Neural crest cell (in vitro differentiated cells): Measurements from ENCODE around the gene PLA2G4A. TPM values are rescaled to one million over a fixed set of nuclear protein-coding genes. Genes with fewer than 3 reads are reported as not detected.

Source experiments
- DNase-seq: peaks from one replicate; pipeline ENCODE4 v3.0.0; 2021; ENCODE audit warnings: low read depth, mixed read lengths, low spot score
- H3K27ac Mint-ChIP-seq: one replicate; pipeline ENCODE4 v1.8.0; 2021; ENCODE audit warnings: mild to moderate bottlenecking, mixed read lengths; ENCODE audit not compliant: unreplicated experiment
- H3K27me3 Mint-ChIP-seq: 2 replicates; pipeline ENCODE4 v1.8.0; 2021; ENCODE audit warnings: low read depth, mild to moderate bottlenecking, mixed read lengths
- H3K36me3 Mint-ChIP-seq: 2 replicates; pipeline ENCODE4 v1.8.0; 2021; ENCODE audit warnings: low read depth, mild to moderate bottlenecking, mixed read lengths
- H3K4me1 Mint-ChIP-seq: 2 replicates; pipeline ENCODE4 v1.8.0; 2021; ENCODE audit warnings: mixed read lengths
- H3K4me3 Mint-ChIP-seq: one replicate; pipeline ENCODE4 v1.8.0; 2021; ENCODE audit warnings: mild to moderate bottlenecking, mixed read lengths
- H3K9me3 Mint-ChIP-seq: 2 replicates; pipeline ENCODE4 v1.8.0; 2021; ENCODE audit warnings: mixed read lengths
- CTCF ChIP-seq: fragments of 200-600 bp; sonication (generic); conservative IDR thresholded peaks from 2 replicates; pipeline ENCODE4 v1.5.0; 2021; ENCODE audit warnings: antibody characterized with exemption, mild to moderate bottlenecking
- total RNA-seq: library from RNA; stranded (reverse); gene quantifications from 2 replicates; pipeline ENCODE4 v1.2.1, GENCODE V29; 2021

Gene PLA2G4A
- total RNA-seq, 1 donor from 2014 or later: 4.5 TPM

- peaks cover 2% of the 10 kb centered on the region for H3K9me3 Mint-ChIP-seq
- no peak for DNase-seq
- no peaks in the 10 kb centered on the region for H3K27me3 Mint-ChIP-seq
- TF ChIP-seq CTCF: no peak
- no peaks in the 10 kb centered on the region for H3K4me1 Mint-ChIP-seq
- no peak overlapping the region for H3K4me3 Mint-ChIP-seq
- H3K36me3 Mint-ChIP-seq: peaks cover 4% of the 10 kb centered on the region
- no peak overlapping the region for H3K27ac Mint-ChIP-seq
Observed at GRCh38 chr1:186888367-186888766, 59.6 kb downstream of the PLA2G4A start.

GRCh38 chr1:186892936-186893335 is 64.2 kb downstream of the PLA2G4A start:
- no peak overlapping the region for H3K27ac Mint-ChIP-seq
- H3K36me3 Mint-ChIP-seq: no peaks in the 10 kb centered on the region
- no peaks in the 10 kb centered on the region for H3K27me3 Mint-ChIP-seq
- H3K4me3 Mint-ChIP-seq: no peak overlapping the region
- peaks cover 2% of the 10 kb centered on the region for H3K9me3 Mint-ChIP-seq
- peaks cover 3% of the 10 kb centered on the region for H3K4me1 Mint-ChIP-seq
- no peak for DNase-seq
- TF ChIP-seq CTCF: no peak

- TF ChIP-seq CTCF: no peak
- Mint-ChIP-seq H3K27me3 (no peaks in the 10 kb centered on the region), H3K27ac (no peak overlapping the region), H3K4me1 (peaks cover 3% of the 10 kb centered on the region), H3K4me3 (no peak overlapping the region), H3K36me3 (peaks cover 7% of the 10 kb centered on the region), H3K9me3 (peaks cover 9% of the 10 kb centered on the region)
- DNase-seq: no peak
Observed at GRCh38 chr1:186894415-186894814, 65.7 kb downstream of the PLA2G4A start.

- DNase-seq: no peak
- no peak for TF ChIP-seq CTCF
- no peak overlapping the region for H3K4me3 Mint-ChIP-seq
- peaks cover 12% of the 10 kb centered on the region for H3K36me3 Mint-ChIP-seq
- H3K27me3 Mint-ChIP-seq: no peaks in the 10 kb centered on the region
- H3K4me1 Mint-ChIP-seq: peaks cover 3% of the 10 kb centered on the region
- peaks cover 8% of the 10 kb centered on the region for H3K9me3 Mint-ChIP-seq
- no peak overlapping the region for H3K27ac Mint-ChIP-seq
Observed at GRCh38 chr1:186896211-186896610, 67.5 kb downstream of the PLA2G4A start.

GRCh38 chr1:186897008-186897407 is 68.3 kb downstream of the PLA2G4A start:
- Mint-ChIP-seq H3K27ac (no peak overlapping the region), H3K4me3 (no peak overlapping the region), H3K9me3 (peaks cover 8% of the 10 kb centered on the region), H3K36me3 (peaks cover 12% of the 10 kb centered on the region), H3K4me1 (peaks cover 3% of the 10 kb centered on the region), H3K27me3 (no peaks in the 10 kb centered on the region)
- no peak for TF ChIP-seq CTCF
- DNase-seq: no peak

- H3K4me1 Mint-ChIP-seq: peaks cover 3% of the 10 kb centered on the region
- H3K36me3 Mint-ChIP-seq: peaks cover 17% of the 10 kb centered on the region
- H3K27me3 Mint-ChIP-seq: no peaks in the 10 kb centered on the region
- H3K9me3 Mint-ChIP-seq: peaks cover 13% of the 10 kb centered on the region
- H3K27ac Mint-ChIP-seq: no peak overlapping the region
- H3K4me3 Mint-ChIP-seq: no peak overlapping the region
- no peak for TF ChIP-seq CTCF
- no peak for DNase-seq
Observed at GRCh38 chr1:186899577-186899976, 70.8 kb downstream of the PLA2G4A start.
